Neuronal stem cell (in vitro differentiated cells): Measurements from ENCODE around the gene CASD1.

Experiments used
- DNase-seq: peaks from one replicate; pipeline ENCODE4 v3.0.0-alpha.2; 2013; ENCODE audit warnings: low spot score
- H2AFZ ChIP-seq: one replicate; pipeline ENCODE4 v1.6.1; 2013; ENCODE audit warnings: mild to moderate bottlenecking, low read length, inconsistent platforms
- H2AK5ac ChIP-seq: 2 replicates; pipeline ENCODE4 v1.6.1; 2013; ENCODE audit warnings: low read depth, mild to moderate bottlenecking, inconsistent platforms, low read length, moderate library complexity, mixed read lengths
- H2BK120ac ChIP-seq: 2 replicates; pipeline ENCODE4 v1.6.1; 2013; ENCODE audit warnings: low read depth, mild to moderate bottlenecking, inconsistent platforms, low read length, moderate library complexity, mixed read lengths
- H2BK12ac ChIP-seq: one replicate; pipeline ENCODE4 v1.6.1; 2013; ENCODE audit warnings: low read length, inconsistent platforms
- H2BK15ac ChIP-seq: 2 replicates; pipeline ENCODE4 v1.6.1; 2013; ENCODE audit warnings: mild to moderate bottlenecking, low read length, inconsistent platforms, mixed read lengths
- H2BK5ac ChIP-seq: one replicate; pipeline ENCODE4 v1.6.1; 2013; ENCODE audit warnings: inconsistent platforms, mild to moderate bottlenecking, low read length, moderate library complexity
- H3K14ac ChIP-seq: one replicate; pipeline ENCODE4 v1.6.1; 2013; ENCODE audit warnings: low read length, inconsistent platforms
- H3K18ac ChIP-seq: 2 replicates; pipeline ENCODE4 v1.6.1; 2013; ENCODE audit warnings: low read length, inconsistent platforms
- H3K23ac ChIP-seq: 2 replicates; pipeline ENCODE4 v1.6.1; 2013; ENCODE audit warnings: low read depth, mild to moderate bottlenecking, mixed read lengths, low read length, inconsistent platforms; ENCODE audit not compliant: poor library complexity
- H3K27ac ChIP-seq: replicated peaks from 3 replicates; pipeline ENCODE4 v1.5.1; 2013; ENCODE audit warnings: low read length, inconsistent platforms
- H3K27me3 ChIP-seq, 3 experiments: 2 replicates each; pipeline ENCODE4 v1.6.1; 2013; ENCODE audit warnings: low read length in 3 of 3, mild to moderate bottlenecking in 2 of 3, inconsistent platforms in 1 of 3, low read depth in 1 of 3, mixed read lengths in 1 of 3, moderate library complexity in 1 of 3; ENCODE audit not compliant: control insufficient read depth in 3 of 3, insufficient read depth in 3 of 3
- H3K36me3 ChIP-seq, 2 donors: replicated peaks in 1 of 2; 2 replicates each; pipeline ENCODE4 v1.6.1; 2013; ENCODE audit warnings: low read length in 2 of 2; ENCODE audit not compliant: control insufficient read depth in 2 of 2, insufficient read depth in 2 of 2
- H3K4ac ChIP-seq: 2 replicates; pipeline ENCODE4 v1.6.1; 2013; ENCODE audit warnings: inconsistent platforms, mild to moderate bottlenecking, low read length, moderate library complexity
- H3K4me1 ChIP-seq, 2 donors: 1 replicate in 1 of 2; 2 replicates in 1 of 2; pipeline ENCODE4 v1.6.1; 2013; ENCODE audit warnings: low read length in 2 of 2, low read depth in 1 of 2; ENCODE audit not compliant: control insufficient read depth in 2 of 2, insufficient read depth in 1 of 2
- H3K4me2 ChIP-seq: one replicate; pipeline ENCODE4 v1.6.1; 2013; ENCODE audit warnings: mild to moderate bottlenecking, low read length, inconsistent platforms; ENCODE audit not compliant: insufficient read depth, poor library complexity, severe bottlenecking
- H3K4me3 ChIP-seq, 2 donors: 2 replicates each; pipeline ENCODE4 v1.5.1; 2013; ENCODE audit warnings: low read length in 2 of 2, mild to moderate bottlenecking in 2 of 2, inconsistent platforms in 1 of 2, moderate library complexity in 1 of 2
- H3K79me1 ChIP-seq: one replicate; pipeline ENCODE4 v1.6.1; 2013; ENCODE audit warnings: low read depth, mild to moderate bottlenecking, inconsistent platforms, low read length, moderate library complexity
- H3K9ac ChIP-seq: one replicate; pipeline ENCODE4 v1.6.1; 2013; ENCODE audit warnings: mild to moderate bottlenecking, low read depth, low read length, inconsistent platforms; ENCODE audit not compliant: poor library complexity
- H3K9me3 ChIP-seq, 2 donors: replicated peaks in 1 of 2; 2 replicates each; pipeline versions ENCODE3 to v1.6.1; 2013; ENCODE audit warnings: low read length in 2 of 2, mild to moderate bottlenecking in 2 of 2, inconsistent platforms in 1 of 2, low read depth in 1 of 2, mixed read lengths in 1 of 2, moderate library complexity in 1 of 2; ENCODE audit not compliant: control insufficient read depth in 2 of 2, insufficient read depth in 1 of 2
- H4K8ac ChIP-seq: one replicate; pipeline ENCODE4 v1.6.1; 2013; ENCODE audit warnings: low read depth, mild to moderate bottlenecking, inconsistent platforms, low read length, moderate library complexity
- H4K91ac ChIP-seq: one replicate; pipeline ENCODE4 v1.6.1; 2013; ENCODE audit warnings: low read length, low read depth, mild to moderate bottlenecking, inconsistent platforms; ENCODE audit not compliant: poor library complexity
- WGBS, 2 donors: extraction: QIAGEN DNeasy Blood & Tissue Kit; methylation state at CpG; one replicate each; pipeline ENCODE4 v1.1.7; 2013; ENCODE audit warnings: missing lambda C conversion rate in 2 of 2, mixed read lengths in 1 of 2; ENCODE audit not compliant: insufficient read length in 2 of 2, insufficient replicate concordance in 1 of 2; ENCODE audit errors: extremely low coverage in 2 of 2; 5-methylcytosine and 5-hydroxymethylcytosine counted together

The CASD1 gene

GRCh38 chr7:94507962-94508361, 1.6 kb upstream of the CASD1 start:
- no peaks in the 10 kb centered on the region for H3K27me3 ChIP-seq
- H2BK120ac ChIP-seq: no peak overlapping the region
- H3K79me1 ChIP-seq: peaks cover 1% of the 10 kb centered on the region
- no peak for DNase-seq
- H2AK5ac ChIP-seq: no peak overlapping the region
- no peak overlapping the region for H3K4me2 ChIP-seq
- no peak overlapping the region for H4K91ac ChIP-seq
- H3K9me3 ChIP-seq: no peaks in the 10 kb centered on the region
- no peak overlapping the region for H2BK12ac ChIP-seq
- no peak overlapping the region for H2BK15ac ChIP-seq
- no peak overlapping the region for H4K8ac ChIP-seq
- H3K14ac ChIP-seq: no peak overlapping the region
- no peak overlapping the region for H3K4me3 ChIP-seq
- H2BK5ac ChIP-seq: no peak overlapping the region
- H3K36me3 ChIP-seq: peaks cover 0 to 7% of the 10 kb centered on the region in 2 donors
- no peak overlapping the region for H3K23ac ChIP-seq
- no peak overlapping the region for H2AFZ ChIP-seq
- H3K18ac ChIP-seq: no peak overlapping the region
- no peak overlapping the region for H3K4ac ChIP-seq
- H3K9ac ChIP-seq: no peak overlapping the region
- H3K4me1 ChIP-seq: peaks cover 7 to 8% of the 10 kb centered on the region in 2 donors
- H3K27ac ChIP-seq: no peak overlapping the region

- Histone ChIP-seq H3K36me3 (peaks cover 0 to 12% of the 10 kb centered on the region in 2 donors), H4K91ac (peak overlapping the region; percentile 76), H2BK15ac (peak overlapping the region; percentile 96), H2AFZ (peak overlapping the region; percentile 98), H3K9me3 (no peaks in the 10 kb centered on the region), H3K27ac (peak overlapping the region; percentile 92), H3K4me2 (peak overlapping the region; percentile 81), H3K4me3 (peak overlapping the region; percentile 95 to 100), H3K79me1 (peaks cover 1% of the 10 kb centered on the region), H2BK120ac (peak overlapping the region; percentile 99), H4K8ac (peak overlapping the region; percentile 87), H3K9ac (peak overlapping the region; percentile 100), H2BK12ac (no peak overlapping the region), H3K14ac (peak overlapping the region; percentile 99), H3K18ac (peak overlapping the region; percentile 100), H3K27me3 (no peaks in the 10 kb centered on the region), H3K4ac (peak overlapping the region; percentile 99), H3K4me1 (peaks cover 11 to 13% of the 10 kb centered on the region in 2 donors), H3K23ac (peak overlapping the region; percentile 91), H2BK5ac (peak overlapping the region; percentile 92), H2AK5ac (peak overlapping the region; percentile 87)
- WGBS, 2 donors: no CpG with 5 or more reads among the region's 75 CpGs
- peak; percentile 72 for DNase-seq
These were observed 425 bp downstream of the CASD1 start for GRCh38 chr7:94509887-94510581.

- H2AFZ ChIP-seq: peak overlapping the region; percentile 98
- H2BK120ac ChIP-seq: peak overlapping the region; percentile 99
- H3K4me1 ChIP-seq: peaks cover 11 to 13% of the 10 kb centered on the region in 2 donors
- H4K8ac ChIP-seq: no peak overlapping the region
- H2BK12ac ChIP-seq: no peak overlapping the region
- peak; percentile 39 for DNase-seq
- peak overlapping the region; percentile 100 for H3K18ac ChIP-seq
- peak overlapping the region; percentile 99 for H3K14ac ChIP-seq
- H2BK5ac ChIP-seq: peak overlapping the region; percentile 92
- WGBS, 2 donors: no CpG with 5 or more reads among the region's 16 CpGs
- peak overlapping the region; percentile 87 for H2AK5ac ChIP-seq
- peak overlapping the region; percentile 81 for H3K4me2 ChIP-seq
- H3K27ac ChIP-seq: peak overlapping the region; percentile 92
- peak overlapping the region; percentile 95 to 100 for H3K4me3 ChIP-seq
- peak overlapping the region; percentile 76 for H4K91ac ChIP-seq
- H3K23ac ChIP-seq: peak overlapping the region; percentile 69
- peak overlapping the region; percentile 99 for H3K4ac ChIP-seq
- peaks cover 0 to 12% of the 10 kb centered on the region in 2 donors for H3K36me3 ChIP-seq
- H2BK15ac ChIP-seq: peak overlapping the region; percentile 96
- H3K9me3 ChIP-seq: no peaks in the 10 kb centered on the region
- no peaks in the 10 kb centered on the region for H3K27me3 ChIP-seq
- peak overlapping the region; percentile 100 for H3K9ac ChIP-seq
- peaks cover 1% of the 10 kb centered on the region for H3K79me1 ChIP-seq
These were observed 1.2 kb downstream of the CASD1 start for GRCh38 chr7:94510582-94511496.

GRCh38 chr7:94511718-94512117, 2.1 kb downstream of the CASD1 start:
- Histone ChIP-seq H4K91ac (no peak overlapping the region), H3K9ac (no peak overlapping the region), H2BK12ac (no peak overlapping the region), H2BK5ac (no peak overlapping the region), H3K4ac (no peak overlapping the region), H3K36me3 (peaks cover 0 to 15% of the 10 kb centered on the region in 2 donors), H3K14ac (no peak overlapping the region), H4K8ac (no peak overlapping the region), H3K27me3 (no peaks in the 10 kb centered on the region), H3K27ac (no peak overlapping the region), H2AFZ (no peak overlapping the region), H3K4me2 (no peak overlapping the region), H2AK5ac (no peak overlapping the region), H2BK120ac (no peak overlapping the region), H3K79me1 (peaks cover 1% of the 10 kb centered on the region), H3K4me3 (peak overlapping the region in 1 of 2 donors; percentile 95), H2BK15ac (no peak overlapping the region), H3K4me1 (peaks cover 11 to 13% of the 10 kb centered on the region in 2 donors), H3K18ac (no peak overlapping the region), H3K9me3 (no peaks in the 10 kb centered on the region), H3K23ac (no peak overlapping the region)
- no peak for DNase-seq
